Neural crest cell (in vitro differentiated cells): ENCODE data around the gene WDR18. TPM values are rescaled to one million over a fixed set of nuclear protein-coding genes. Genes with fewer than 3 reads are reported as not detected.

ENCODE experiments used
- DNase-seq: peaks from one replicate; pipeline ENCODE4 v3.0.0; 2021; ENCODE audit warnings: low read depth, mixed read lengths, low spot score
- H3K27ac Mint-ChIP-seq: one replicate; pipeline ENCODE4 v1.8.0; 2021; ENCODE audit warnings: mild to moderate bottlenecking, mixed read lengths; ENCODE audit not compliant: unreplicated experiment
- H3K27me3 Mint-ChIP-seq: 2 replicates; pipeline ENCODE4 v1.8.0; 2021; ENCODE audit warnings: low read depth, mild to moderate bottlenecking, mixed read lengths
- H3K36me3 Mint-ChIP-seq: 2 replicates; pipeline ENCODE4 v1.8.0; 2021; ENCODE audit warnings: low read depth, mild to moderate bottlenecking, mixed read lengths
- H3K4me1 Mint-ChIP-seq: 2 replicates; pipeline ENCODE4 v1.8.0; 2021; ENCODE audit warnings: mixed read lengths
- H3K4me3 Mint-ChIP-seq: one replicate; pipeline ENCODE4 v1.8.0; 2021; ENCODE audit warnings: mild to moderate bottlenecking, mixed read lengths
- H3K9me3 Mint-ChIP-seq: 2 replicates; pipeline ENCODE4 v1.8.0; 2021; ENCODE audit warnings: mixed read lengths
- total RNA-seq: library from RNA; stranded (reverse); gene quantifications from 2 replicates; pipeline ENCODE4 v1.2.1, GENCODE V29; 2021
- TF ChIP-seq, protein P1 (sequence below): fragments of 200-600 bp; sonication (generic); conservative IDR thresholded peaks from 2 replicates; pipeline ENCODE4 v1.5.0; 2021; ENCODE audit warnings: antibody characterized with exemption, mild to moderate bottlenecking

Gene WDR18
- total RNA-seq, 1 donor from 2014 or later = 65.2 TPM

DNA sequence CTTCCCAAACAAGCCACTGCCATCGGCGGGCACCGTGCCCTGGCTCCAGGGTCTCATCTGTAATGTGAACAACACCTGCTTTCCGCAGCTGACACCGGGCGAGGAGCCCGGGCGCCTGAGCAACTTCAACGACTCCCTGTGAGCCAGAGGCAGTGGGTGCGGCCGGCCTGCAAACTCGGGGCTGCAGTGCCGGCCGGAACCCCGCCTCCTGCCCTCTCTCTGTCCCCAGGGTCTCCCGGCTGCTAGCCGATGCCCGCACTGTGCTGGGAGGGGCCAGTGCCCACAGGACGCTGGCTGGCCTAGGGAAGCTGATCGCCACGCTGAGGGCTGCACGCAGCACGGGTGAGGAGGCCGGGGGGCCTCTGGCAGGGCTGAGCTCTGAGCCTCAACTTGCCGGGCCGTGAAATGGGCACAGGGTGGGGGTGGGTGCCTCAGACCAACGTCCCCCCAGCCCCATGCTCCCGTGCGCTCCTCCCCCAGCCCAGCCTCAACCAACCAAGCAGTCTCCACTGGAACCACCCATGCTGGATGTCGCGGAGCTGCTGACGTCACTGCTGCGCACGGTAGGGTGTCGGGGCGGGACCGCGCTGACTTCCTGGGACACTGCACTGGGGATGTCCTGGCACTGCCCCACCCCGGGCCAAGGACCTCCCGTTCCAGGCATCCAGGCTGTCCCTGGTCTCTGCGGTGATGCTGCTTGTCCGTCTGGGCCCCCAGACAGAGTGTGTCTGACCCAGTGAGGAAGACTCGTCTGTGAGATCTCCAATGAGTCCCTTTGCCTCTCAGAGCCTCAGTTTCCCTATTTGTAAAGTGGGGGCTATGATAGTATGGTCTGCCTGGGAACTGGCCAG, 57.9 kb downstream of the WDR18 start:
- peaks cover 3% of the 10 kb centered on the region for H3K36me3 Mint-ChIP-seq
- H3K4me3 Mint-ChIP-seq = peak overlapping the region; percentile 66
- peaks cover 27% of the 10 kb centered on the region for H3K4me1 Mint-ChIP-seq
- H3K27me3 Mint-ChIP-seq = no peaks in the 10 kb centered on the region
- H3K27ac Mint-ChIP-seq = no peak overlapping the region
- no peaks in the 10 kb centered on the region for H3K9me3 Mint-ChIP-seq
- TF ChIP-seq, protein P1, sequence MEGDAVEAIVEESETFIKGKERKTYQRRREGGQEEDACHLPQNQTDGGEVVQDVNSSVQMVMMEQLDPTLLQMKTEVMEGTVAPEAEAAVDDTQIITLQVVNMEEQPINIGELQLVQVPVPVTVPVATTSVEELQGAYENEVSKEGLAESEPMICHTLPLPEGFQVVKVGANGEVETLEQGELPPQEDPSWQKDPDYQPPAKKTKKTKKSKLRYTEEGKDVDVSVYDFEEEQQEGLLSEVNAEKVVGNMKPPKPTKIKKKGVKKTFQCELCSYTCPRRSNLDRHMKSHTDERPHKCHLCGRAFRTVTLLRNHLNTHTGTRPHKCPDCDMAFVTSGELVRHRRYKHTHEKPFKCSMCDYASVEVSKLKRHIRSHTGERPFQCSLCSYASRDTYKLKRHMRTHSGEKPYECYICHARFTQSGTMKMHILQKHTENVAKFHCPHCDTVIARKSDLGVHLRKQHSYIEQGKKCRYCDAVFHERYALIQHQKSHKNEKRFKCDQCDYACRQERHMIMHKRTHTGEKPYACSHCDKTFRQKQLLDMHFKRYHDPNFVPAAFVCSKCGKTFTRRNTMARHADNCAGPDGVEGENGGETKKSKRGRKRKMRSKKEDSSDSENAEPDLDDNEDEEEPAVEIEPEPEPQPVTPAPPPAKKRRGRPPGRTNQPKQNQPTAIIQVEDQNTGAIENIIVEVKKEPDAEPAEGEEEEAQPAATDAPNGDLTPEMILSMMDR = no peak
- no peak for DNase-seq

DNA sequence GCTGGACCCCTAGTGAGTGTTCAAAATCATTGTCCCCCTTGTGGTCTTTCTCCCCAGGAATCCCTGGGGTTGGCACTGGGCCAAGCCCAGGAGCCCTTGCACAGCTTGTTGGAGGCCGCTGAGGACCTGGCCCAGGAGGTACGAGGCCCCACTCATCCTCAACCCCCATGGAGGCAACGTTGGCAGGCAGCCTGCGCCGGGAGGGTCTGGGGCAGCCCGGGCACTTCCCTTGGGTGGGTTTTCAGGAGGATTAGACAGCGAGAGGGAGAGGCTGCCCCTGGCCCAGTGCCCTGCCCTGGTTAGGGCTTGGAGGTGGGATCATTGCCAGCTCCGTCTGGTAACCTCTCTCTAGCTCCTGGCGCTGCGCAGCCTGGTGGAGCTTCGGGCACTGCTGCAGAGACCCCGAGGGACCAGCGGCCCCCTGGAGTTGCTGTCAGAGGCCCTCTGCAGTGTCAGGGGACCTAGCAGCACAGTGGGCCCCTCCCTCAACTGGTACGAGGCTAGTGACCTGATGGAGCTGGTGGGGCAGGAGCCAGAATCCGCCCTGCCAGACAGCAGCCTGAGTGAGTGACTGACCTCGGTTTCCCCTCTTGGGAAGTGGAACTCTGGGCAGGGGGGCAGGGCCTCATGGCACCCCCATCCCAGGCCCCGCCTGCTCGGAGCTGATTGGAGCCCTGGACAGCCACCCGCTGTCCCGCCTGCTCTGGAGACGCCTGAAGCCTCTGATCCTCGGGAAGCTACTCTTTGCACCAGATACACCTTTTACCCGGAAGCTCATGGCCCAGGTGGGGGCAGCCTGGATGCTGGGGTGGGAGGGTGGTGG, 58.8 kb downstream of the WDR18 start:
- DNase-seq = no peak
- Mint-ChIP-seq H3K4me1 (peaks cover 27% of the 10 kb centered on the region), H3K27ac (no peak overlapping the region), H3K9me3 (no peaks in the 10 kb centered on the region), H3K4me3 (peak overlapping the region; percentile 66), H3K36me3 (no peaks in the 10 kb centered on the region), H3K27me3 (no peaks in the 10 kb centered on the region)
- TF ChIP-seq, protein P1 = no peak

Other genes starting within 250 kb of the WDR18 start
- gene MISP, start 233.2 kb upstream of the WDR18 start, total RNA-seq = 0.14 TPM in 1 of 2 replicates, not detected in the other
- gene PTBP1, start 186.9 kb upstream of the WDR18 start, total RNA-seq = 674 and 701 TPM in 2 replicates
- 46.3 and 50.9 TPM in 2 replicates for gene PLPPR3, start 162.4 kb upstream of the WDR18 start, total RNA-seq
- 0.30 and 0.68 TPM in 2 replicates for gene AZU1, start 156.5 kb upstream of the WDR18 start, total RNA-seq
- not detected in 2 replicates for gene PRTN3, start 143.3 kb upstream of the WDR18 start, total RNA-seq
- gene ELANE, start 132.0 kb upstream of the WDR18 start, total RNA-seq = not detected in 2 replicates
- gene CFD, start 124.7 kb upstream of the WDR18 start, total RNA-seq = not detected in 2 replicates
- gene MED16, start 91.2 kb upstream of the WDR18 start, total RNA-seq = 73.9 and 77.7 TPM in 2 replicates
- gene RNU6-9, start 90.9 kb upstream of the WDR18 start, total RNA-seq = not detected in 2 replicates
- gene R3HDM4, start 71.1 kb upstream of the WDR18 start, total RNA-seq = 47.7 and 50.9 TPM in 2 replicates
- gene KISS1R, start 67.0 kb upstream of the WDR18 start, total RNA-seq = 2.2 and 2.4 TPM in 2 replicates
- gene ARID3A, start 58.3 kb upstream of the WDR18 start, total RNA-seq = 48.4 and 58.9 TPM in 2 replicates
- gene GRIN3B, start 16.1 kb downstream of the WDR18 start, total RNA-seq = 0.12 TPM in 1 of 2 replicates, not detected in the other
- gene TMEM259, start 36.8 kb downstream of the WDR18 start, total RNA-seq = 164 and 170 TPM in 2 replicates
- gene RNU6-2, start 37.2 kb downstream of the WDR18 start, total RNA-seq = not detected in 2 replicates
- 140 and 141 TPM in 2 replicates for gene CNN2, start 42.3 kb downstream of the WDR18 start, total RNA-seq
- gene ABCA7, start 55.8 kb downstream of the WDR18 start, total RNA-seq = 12.8 and 16.3 TPM in 2 replicates
- 1.6 and 1.7 TPM in 2 replicates for gene ARHGAP45, start 82.8 kb downstream of the WDR18 start, total RNA-seq
- gene POLR2E, start 111.0 kb downstream of the WDR18 start, total RNA-seq = 256 and 257 TPM in 2 replicates
- 300 and 313 TPM in 2 replicates for gene GPX4, start 119.6 kb downstream of the WDR18 start, total RNA-seq
- gene SBNO2, start 189.9 kb downstream of the WDR18 start, total RNA-seq = 28.0 and 32.5 TPM in 2 replicates
- 55.8 and 60.2 TPM in 2 replicates for gene STK11, start 221.4 kb downstream of the WDR18 start, total RNA-seq